ENCODE measurements around the gene GCDH. TPM values are rescaled to one million over a fixed set of nuclear protein-coding genes. Genes with fewer than 3 reads are reported as not detected.
A peak's percentile ranks its signal among the peaks of the same experiment; 100 is the strongest.
"Not testable (repeated sequence)": the region's sequence is repeated elsewhere in the genome, so short reads cannot be mapped to it uniquely, and the experiment has no call there.

GCDH gene
- total RNA-seq, 1 experiment from 2014 or later: 24.9 TPM

GRCh38 chr19:12886969-12887747, 3.8 kb upstream of the GCDH start, which contains the start of gene KLF1:
TSS of gene KLF1 (minus strand) at chr19:12887201. CDS start at chr19:12887140, 61 bp downstream.
- peaks cover 10% of the 10 kb centered on the region for H3K9me3 ChIP-seq (ENCODE audit: low read length)
- H3K9ac ChIP-seq (ENCODE audit: low read length): peak within 1 kb of the TSS; percentile 46; the same call in 1 of the 2 replicates
- H2AFZ ChIP-seq (ENCODE audit: low read length): no peak within 1 kb of the TSS
- peaks cover 27% of the 10 kb centered on the region for H3K4me1 ChIP-seq (ENCODE audit: low read length)
- H3K79me2 ChIP-seq (ENCODE audit: low read length): peaks cover 12% of the 10 kb centered on the region
- peak within 1 kb of the TSS; percentile 72 for H3K4me2 ChIP-seq (ENCODE audit: low read depth, low read length, poor library complexity, severe bottlenecking)
- DNase-seq: no peak
- H3K27me3 ChIP-seq (ENCODE audit: low read length): no peaks in the 10 kb centered on the region
- H3K27ac ChIP-seq (ENCODE audit: low read length): no peak within 1 kb of the TSS
- no peaks in the 10 kb centered on the region for H3K9me2 ChIP-seq (replicated peaks; ENCODE audit: insufficient read depth, low read length)
- H3K4me3 ChIP-seq (ENCODE audit: low read length): peak within 1 kb of the TSS; percentile 58; the same call in 1 of the 2 replicates
- H3K36me3 ChIP-seq (ENCODE audit: insufficient read depth, low read length): no peaks in the 10 kb centered on the region
- no peaks in the 10 kb centered on the region; the same call in 1 of the 2 replicates for H4K20me1 ChIP-seq (ENCODE audit: insufficient read depth, low read depth, low read length)

- H3K9me2 ChIP-seq (replicated peaks; ENCODE audit: insufficient read depth, low read length): no peaks in the 10 kb centered on the region
- peaks cover 29% of the 10 kb centered on the region for H3K4me1 ChIP-seq (ENCODE audit: low read length)
- no peaks in the 10 kb centered on the region; the same call in 1 of the 2 replicates for H4K20me1 ChIP-seq (ENCODE audit: insufficient read depth, low read depth, low read length)
- no peak overlapping the region for H2AFZ ChIP-seq (ENCODE audit: low read length)
- no peak overlapping the region for H3K9ac ChIP-seq (ENCODE audit: low read length)
- DNase-seq: no peak
- peaks cover 14% of the 10 kb centered on the region for H3K79me2 ChIP-seq (ENCODE audit: low read length)
- no peaks in the 10 kb centered on the region for H3K36me3 ChIP-seq (ENCODE audit: insufficient read depth, low read length)
- H3K4me3 ChIP-seq (ENCODE audit: low read length): no peak overlapping the region
- H3K27ac ChIP-seq (ENCODE audit: low read length): no peak overlapping the region
- H3K27me3 ChIP-seq (ENCODE audit: low read length): no peaks in the 10 kb centered on the region
- H3K9me3 ChIP-seq (ENCODE audit: low read length): peaks cover 10% of the 10 kb centered on the region
- no peak overlapping the region for H3K4me2 ChIP-seq (ENCODE audit: low read depth, low read length, poor library complexity, severe bottlenecking)
Observed at GRCh38 chr19:12888006-12888603, 2.9 kb upstream of the GCDH start.

- H4K20me1 ChIP-seq (ENCODE audit: insufficient read depth, low read depth, low read length); H3K27ac ChIP-seq (ENCODE audit: low read length); H3K27me3 ChIP-seq (ENCODE audit: low read length); H3K9me3 ChIP-seq (ENCODE audit: low read length); DNase-seq; H3K36me3 ChIP-seq (ENCODE audit: insufficient read depth, low read length); H3K9me2 ChIP-seq (replicated peaks; ENCODE audit: insufficient read depth, low read length): not testable (repeated sequence)
- H3K4me3 ChIP-seq (ENCODE audit: low read length): peak overlapping the region; percentile 64
- H2AFZ ChIP-seq (ENCODE audit: low read length): peak overlapping the region; percentile 72
- peak overlapping the region; percentile 67 for H3K9ac ChIP-seq (ENCODE audit: low read length)
- H3K4me2 ChIP-seq (ENCODE audit: low read depth, low read length, poor library complexity, severe bottlenecking): peak overlapping the region; percentile 89
- peaks cover 23% of the 10 kb centered on the region for H3K4me1 ChIP-seq (ENCODE audit: low read length)
- H3K79me2 ChIP-seq (ENCODE audit: low read length): peaks cover 17% of the 10 kb centered on the region
Observed at GRCh38 chr19:12890299-12890786, 617 bp upstream of the GCDH start.

GRCh38 chr19:12891553-12892021, 627 bp downstream of the GCDH start:
- H3K36me3 ChIP-seq (ENCODE audit: insufficient read depth, low read length): no peaks in the 10 kb centered on the region; the same call in 1 of the 2 replicates
- H3K79me2 ChIP-seq (ENCODE audit: low read length): peaks cover 17% of the 10 kb centered on the region
- peak overlapping the region; percentile 88 for H3K4me3 ChIP-seq (ENCODE audit: low read length)
- no peaks in the 10 kb centered on the region for H3K27me3 ChIP-seq (ENCODE audit: low read length)
- H2AFZ ChIP-seq (ENCODE audit: low read length): no peak overlapping the region
- no peaks in the 10 kb centered on the region; the same call in 1 of the 2 replicates for H4K20me1 ChIP-seq (ENCODE audit: insufficient read depth, low read depth, low read length)
- no peaks in the 10 kb centered on the region for H3K9me3 ChIP-seq (ENCODE audit: low read length)
- H3K4me1 ChIP-seq (ENCODE audit: low read length): peaks cover 18% of the 10 kb centered on the region
- H3K4me2 ChIP-seq (ENCODE audit: low read depth, low read length, poor library complexity, severe bottlenecking): peak overlapping the region; percentile 79
- DNase-seq: peak; percentile 60
- H3K9me2 ChIP-seq (replicated peaks; ENCODE audit: insufficient read depth, low read length): no peaks in the 10 kb centered on the region
- no peak overlapping the region for H3K27ac ChIP-seq (ENCODE audit: low read length)
- H3K9ac ChIP-seq (ENCODE audit: low read length): peak overlapping the region; percentile 78

- Histone ChIP-seq H3K27ac (ENCODE audit: low read length) (no peak overlapping the region), H3K4me3 (ENCODE audit: low read length) (no peak overlapping the region), H4K20me1 (ENCODE audit: insufficient read depth, low read depth, low read length) (no peaks in the 10 kb centered on the region; the same call in 1 of the 2 replicates), H3K79me2 (ENCODE audit: low read length) (peaks cover 17% of the 10 kb centered on the region), H3K4me1 (ENCODE audit: low read length) (peaks cover 18% of the 10 kb centered on the region), H3K9ac (ENCODE audit: low read length) (no peak overlapping the region), H3K36me3 (ENCODE audit: insufficient read depth, low read length) (no peaks in the 10 kb centered on the region; the same call in 1 of the 2 replicates), H3K4me2 (ENCODE audit: low read depth, low read length, poor library complexity, severe bottlenecking) (no peak overlapping the region), H3K9me2 (replicated peaks; ENCODE audit: insufficient read depth, low read length) (no peaks in the 10 kb centered on the region), H3K27me3 (ENCODE audit: low read length) (no peaks in the 10 kb centered on the region), H3K9me3 (ENCODE audit: low read length) (no peaks in the 10 kb centered on the region), H2AFZ (ENCODE audit: low read length) (no peak overlapping the region)
- no peak for DNase-seq
Observed at GRCh38 chr19:12893582-12893981, 2.6 kb downstream of the GCDH start.

- DNase-seq: no peak
- H3K9ac ChIP-seq (ENCODE audit: low read length): no peak overlapping the region
- no peaks in the 10 kb centered on the region; the same call in 1 of the 2 replicates for H4K20me1 ChIP-seq (ENCODE audit: insufficient read depth, low read depth, low read length)
- no peak overlapping the region for H3K27ac ChIP-seq (ENCODE audit: low read length)
- no peaks in the 10 kb centered on the region for H3K27me3 ChIP-seq (ENCODE audit: low read length)
- H3K4me3 ChIP-seq (ENCODE audit: low read length): no peak overlapping the region
- no peak overlapping the region for H2AFZ ChIP-seq (ENCODE audit: low read length)
- no peak overlapping the region for H3K4me2 ChIP-seq (ENCODE audit: low read depth, low read length, poor library complexity, severe bottlenecking)
- no peaks in the 10 kb centered on the region; the same call in 1 of the 2 replicates for H3K36me3 ChIP-seq (ENCODE audit: insufficient read depth, low read length)
- peaks cover 8% of the 10 kb centered on the region for H3K4me1 ChIP-seq (ENCODE audit: low read length)
- peaks cover 13% of the 10 kb centered on the region for H3K79me2 ChIP-seq (ENCODE audit: low read length)
- no peaks in the 10 kb centered on the region for H3K9me3 ChIP-seq (ENCODE audit: low read length)
- H3K9me2 ChIP-seq (replicated peaks; ENCODE audit: insufficient read depth, low read length): no peaks in the 10 kb centered on the region
Observed at GRCh38 chr19:12896460-12896859, 5.5 kb downstream of the GCDH start.

- Histone ChIP-seq H3K4me1 (ENCODE audit: low read length) (no peaks in the 10 kb centered on the region), H2AFZ (ENCODE audit: low read length) (no peak overlapping the region), H3K9me3 (ENCODE audit: low read length) (no peaks in the 10 kb centered on the region), H3K9ac (ENCODE audit: low read length) (no peak overlapping the region), H4K20me1 (ENCODE audit: insufficient read depth, low read depth, low read length) (no peaks in the 10 kb centered on the region), H3K9me2 (replicated peaks; ENCODE audit: insufficient read depth, low read length) (no peaks in the 10 kb centered on the region), H3K4me3 (ENCODE audit: low read length) (no peak overlapping the region), H3K27me3 (ENCODE audit: low read length) (no peaks in the 10 kb centered on the region), H3K4me2 (ENCODE audit: low read depth, low read length, poor library complexity, severe bottlenecking) (no peak overlapping the region), H3K79me2 (ENCODE audit: low read length) (no peaks in the 10 kb centered on the region), H3K36me3 (ENCODE audit: insufficient read depth, low read length) (no peaks in the 10 kb centered on the region; the same call in 1 of the 2 replicates), H3K27ac (ENCODE audit: low read length) (no peak overlapping the region)
- no peak for DNase-seq
Observed at GRCh38 chr19:12899891-12900518, 9.0 kb downstream of the GCDH start.

GRCh38 chr19:12907166-12907565, 16.2 kb downstream of the GCDH start:
- no peak overlapping the region for H3K27ac ChIP-seq (ENCODE audit: low read length)
- DNase-seq: no peak
- H3K36me3 ChIP-seq (ENCODE audit: insufficient read depth, low read length): no peaks in the 10 kb centered on the region
- H2AFZ ChIP-seq (ENCODE audit: low read length): no peak overlapping the region
- no peak overlapping the region for H3K9ac ChIP-seq (ENCODE audit: low read length)
- no peaks in the 10 kb centered on the region for H4K20me1 ChIP-seq (ENCODE audit: insufficient read depth, low read depth, low read length)
- H3K9me3 ChIP-seq (ENCODE audit: low read length): no peaks in the 10 kb centered on the region
- H3K4me2 ChIP-seq (ENCODE audit: low read depth, low read length, poor library complexity, severe bottlenecking): no peak overlapping the region
- H3K4me1 ChIP-seq (ENCODE audit: low read length): no peaks in the 10 kb centered on the region
- no peaks in the 10 kb centered on the region for H3K9me2 ChIP-seq (replicated peaks; ENCODE audit: insufficient read depth, low read length)
- no peak overlapping the region for H3K4me3 ChIP-seq (ENCODE audit: low read length)
- H3K27me3 ChIP-seq (ENCODE audit: low read length): no peaks in the 10 kb centered on the region
- no peaks in the 10 kb centered on the region for H3K79me2 ChIP-seq (ENCODE audit: low read length)

Data from Karpas-422 (cell line).